ENCODE data around the gene OCA2.

OCA2 gene

GRCh38 chr15:27871078-27871901, 227.8 kb downstream of the OCA2 start:
- TF ChIP-seq, protein P1, sequence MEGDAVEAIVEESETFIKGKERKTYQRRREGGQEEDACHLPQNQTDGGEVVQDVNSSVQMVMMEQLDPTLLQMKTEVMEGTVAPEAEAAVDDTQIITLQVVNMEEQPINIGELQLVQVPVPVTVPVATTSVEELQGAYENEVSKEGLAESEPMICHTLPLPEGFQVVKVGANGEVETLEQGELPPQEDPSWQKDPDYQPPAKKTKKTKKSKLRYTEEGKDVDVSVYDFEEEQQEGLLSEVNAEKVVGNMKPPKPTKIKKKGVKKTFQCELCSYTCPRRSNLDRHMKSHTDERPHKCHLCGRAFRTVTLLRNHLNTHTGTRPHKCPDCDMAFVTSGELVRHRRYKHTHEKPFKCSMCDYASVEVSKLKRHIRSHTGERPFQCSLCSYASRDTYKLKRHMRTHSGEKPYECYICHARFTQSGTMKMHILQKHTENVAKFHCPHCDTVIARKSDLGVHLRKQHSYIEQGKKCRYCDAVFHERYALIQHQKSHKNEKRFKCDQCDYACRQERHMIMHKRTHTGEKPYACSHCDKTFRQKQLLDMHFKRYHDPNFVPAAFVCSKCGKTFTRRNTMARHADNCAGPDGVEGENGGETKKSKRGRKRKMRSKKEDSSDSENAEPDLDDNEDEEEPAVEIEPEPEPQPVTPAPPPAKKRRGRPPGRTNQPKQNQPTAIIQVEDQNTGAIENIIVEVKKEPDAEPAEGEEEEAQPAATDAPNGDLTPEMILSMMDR (IDR thresholded peaks at IDR 0.05), result no peak

GRCh38 chr15:27870320-27870719, 228.8 kb downstream of the OCA2 start:
- TF ChIP-seq, protein P1 (IDR thresholded peaks at IDR 0.05), result no peak

DNA sequence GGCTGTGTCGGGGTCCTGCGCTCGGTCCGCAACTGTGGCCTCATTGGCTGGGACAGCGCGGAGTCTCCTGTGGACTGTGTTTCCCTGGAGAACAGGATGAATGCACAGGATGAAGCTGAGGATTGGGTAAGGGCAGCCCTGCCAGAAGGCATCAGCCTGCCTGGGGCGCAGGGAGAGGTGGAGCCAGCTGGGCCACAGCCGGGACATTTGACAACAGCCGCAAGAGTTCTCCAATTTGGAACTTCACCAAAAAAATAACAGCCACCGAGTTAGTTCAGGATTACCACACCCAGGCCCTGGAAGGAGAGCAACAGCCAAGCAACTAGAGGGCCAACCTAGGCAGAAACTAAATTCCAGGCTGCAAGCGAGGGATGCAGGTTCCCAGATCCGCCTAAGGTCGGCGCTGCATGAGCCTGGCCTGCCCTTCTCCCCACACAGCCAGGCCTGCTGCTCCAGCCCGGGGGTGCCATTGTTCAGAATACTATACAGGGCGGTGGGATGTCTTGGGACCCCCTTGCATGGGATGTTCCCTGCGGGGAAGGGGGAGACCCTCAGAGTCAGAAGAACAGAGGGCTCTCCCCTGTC, 229.3 kb downstream of the OCA2 start:
- TF ChIP-seq, protein P1 (IDR thresholded peaks at IDR 0.05), result no peak

DNA sequence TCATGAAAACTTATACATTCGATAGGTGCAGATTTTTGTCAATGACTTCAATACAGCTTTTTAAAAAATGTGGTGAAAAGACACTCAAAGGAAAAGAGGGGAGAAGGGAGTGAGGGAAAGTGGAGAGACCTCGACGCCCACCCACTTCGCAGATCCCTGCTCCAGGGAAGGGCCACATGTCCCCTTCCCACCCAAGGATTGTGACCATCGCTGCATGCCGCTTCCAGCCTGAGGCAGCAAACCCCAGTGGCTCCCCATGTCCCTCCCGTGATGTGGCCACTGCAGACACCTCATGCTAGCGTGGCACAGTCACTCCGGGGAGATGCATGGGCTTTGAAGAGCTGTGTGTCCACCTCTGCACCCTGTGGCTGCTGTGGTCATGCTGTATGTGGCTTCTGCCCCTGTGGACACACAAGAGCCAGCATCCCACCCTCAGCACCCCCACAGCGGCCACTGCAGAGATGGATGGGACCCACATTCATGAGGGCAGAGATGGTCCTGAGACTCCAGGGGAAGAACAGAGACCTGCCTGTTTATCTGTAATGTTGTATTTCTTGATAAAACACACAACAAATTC, 230.2 kb downstream of the OCA2 start:
- TF ChIP-seq, protein P1 (IDR thresholded peaks at IDR 0.05), result no peak

GRCh38 chr15:27867861-27868260, 231.3 kb downstream of the OCA2 start:
- TF ChIP-seq, protein P1 (IDR thresholded peaks at IDR 0.05), result no peak

DNA sequence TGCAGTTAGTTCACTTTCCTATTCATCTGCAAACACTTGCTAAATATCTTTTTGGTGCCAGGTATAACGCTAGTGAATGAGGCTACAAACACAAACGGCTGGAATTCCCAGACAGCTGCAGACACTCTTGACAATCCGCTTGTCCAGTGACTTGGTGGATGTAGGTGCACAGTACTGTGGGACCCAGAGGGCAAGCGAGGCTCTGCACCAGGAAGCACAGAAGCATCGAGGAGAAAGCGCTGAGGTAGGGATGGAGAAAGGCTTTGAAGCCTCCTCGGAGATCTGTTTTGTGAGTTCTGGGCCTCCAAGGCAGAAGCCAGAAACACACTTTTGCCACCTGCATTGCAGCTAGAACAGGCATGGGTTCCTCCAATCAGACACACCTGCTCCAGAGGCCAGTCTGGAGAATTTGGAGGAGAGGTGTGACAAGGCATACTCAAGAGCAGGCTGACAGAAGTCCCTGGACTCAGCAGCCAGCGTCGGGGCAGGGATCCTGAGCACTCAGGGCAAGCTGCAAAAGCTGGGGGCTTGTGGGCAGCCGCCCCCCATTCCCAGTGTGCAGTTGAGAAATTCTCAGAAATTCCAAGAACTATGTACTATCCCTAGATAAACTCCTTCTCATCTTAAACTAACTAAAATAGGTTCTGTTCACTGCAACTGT, 232.5 kb downstream of the OCA2 start:
- TF ChIP-seq, protein P1 (IDR thresholded peaks at IDR 0.05), result no peak

GRCh38 chr15:27865926-27866325, 233.2 kb downstream of the OCA2 start:
- TF ChIP-seq, protein P1 (IDR thresholded peaks at IDR 0.05), result no peak
